DND-41 (cell line): ENCODE measurements around the gene HAND1.

ENCODE experiments used
- CTCF ChIP-seq: IDR thresholded peaks from 2 replicates; pipeline ENCODE4 v1.5.1; 2012; ENCODE audit warnings: borderline replicate concordance, low read length, moderate library complexity, mild to moderate bottlenecking; ENCODE audit not compliant: poor library complexity, severe bottlenecking; ENCODE audit errors: extremely low read depth
- EZH2 ChIP-seq: IDR thresholded peaks from 3 replicates; pipeline ENCODE4 v1.6.1; 2012; ENCODE audit warnings: borderline replicate concordance, low read depth, mild to moderate bottlenecking, moderate library complexity, low read length, inconsistent platforms; ENCODE audit not compliant: severe bottlenecking

- no peak for TF ChIP-seq CTCF
- TF ChIP-seq EZH2, result no peak
These were observed 6.8 kb downstream of the HAND1 start for GRCh38 chr5:154470947-154471870.
